DND-41 (cell line): ENCODE results near the gene TCF4.

ENCODE experiments used
- EZH2 ChIP-seq: IDR thresholded peaks from 3 replicates; pipeline ENCODE4 v1.6.1; 2012; ENCODE audit warnings: borderline replicate concordance, low read depth, mild to moderate bottlenecking, moderate library complexity, low read length, inconsistent platforms; ENCODE audit not compliant: severe bottlenecking
- TF ChIP-seq, protein P1 (sequence below): IDR thresholded peaks from 2 replicates; pipeline ENCODE4 v1.5.1; 2012; ENCODE audit warnings: borderline replicate concordance, low read length, moderate library complexity, mild to moderate bottlenecking; ENCODE audit not compliant: poor library complexity, severe bottlenecking; ENCODE audit errors: extremely low read depth

DNA sequence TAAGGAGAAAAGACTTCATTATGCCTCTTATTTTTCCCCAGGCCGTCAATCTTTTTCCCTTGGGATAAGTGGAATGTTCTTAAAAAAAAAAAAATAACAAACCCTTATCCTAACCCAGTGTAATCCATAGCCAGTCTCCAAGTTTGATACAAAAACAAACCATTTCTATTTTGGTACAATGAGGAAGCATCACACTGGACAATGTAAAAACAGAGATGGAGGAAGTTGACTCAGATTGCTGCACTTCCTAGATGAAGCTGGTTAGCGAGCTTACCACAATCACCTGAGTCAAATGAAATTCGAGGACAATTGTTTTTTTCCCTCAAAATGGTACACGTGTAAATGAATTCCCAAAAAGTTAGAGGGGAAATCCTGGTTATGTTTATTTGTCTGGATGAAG lies 259.7 kb downstream of the TCF4 start:
- TF ChIP-seq, protein P1, sequence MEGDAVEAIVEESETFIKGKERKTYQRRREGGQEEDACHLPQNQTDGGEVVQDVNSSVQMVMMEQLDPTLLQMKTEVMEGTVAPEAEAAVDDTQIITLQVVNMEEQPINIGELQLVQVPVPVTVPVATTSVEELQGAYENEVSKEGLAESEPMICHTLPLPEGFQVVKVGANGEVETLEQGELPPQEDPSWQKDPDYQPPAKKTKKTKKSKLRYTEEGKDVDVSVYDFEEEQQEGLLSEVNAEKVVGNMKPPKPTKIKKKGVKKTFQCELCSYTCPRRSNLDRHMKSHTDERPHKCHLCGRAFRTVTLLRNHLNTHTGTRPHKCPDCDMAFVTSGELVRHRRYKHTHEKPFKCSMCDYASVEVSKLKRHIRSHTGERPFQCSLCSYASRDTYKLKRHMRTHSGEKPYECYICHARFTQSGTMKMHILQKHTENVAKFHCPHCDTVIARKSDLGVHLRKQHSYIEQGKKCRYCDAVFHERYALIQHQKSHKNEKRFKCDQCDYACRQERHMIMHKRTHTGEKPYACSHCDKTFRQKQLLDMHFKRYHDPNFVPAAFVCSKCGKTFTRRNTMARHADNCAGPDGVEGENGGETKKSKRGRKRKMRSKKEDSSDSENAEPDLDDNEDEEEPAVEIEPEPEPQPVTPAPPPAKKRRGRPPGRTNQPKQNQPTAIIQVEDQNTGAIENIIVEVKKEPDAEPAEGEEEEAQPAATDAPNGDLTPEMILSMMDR = no peak
- no peak for TF ChIP-seq EZH2
